NB4 (cell line): ENCODE results near the gene LILRA6.

ENCODE experiments used
- CTCF ChIP-seq: IDR thresholded peaks from one replicate; pipeline ENCODE4 v1.5.1; 2012; ENCODE audit warnings: low read depth, low read length
- POLR2A ChIP-seq: IDR thresholded peaks from 2 replicates; pipeline ENCODE4 v1.6.1; 2011; ENCODE audit warnings: mild to moderate bottlenecking; ENCODE audit not compliant: insufficient read length; ENCODE audit errors: extremely low read depth

DNA sequence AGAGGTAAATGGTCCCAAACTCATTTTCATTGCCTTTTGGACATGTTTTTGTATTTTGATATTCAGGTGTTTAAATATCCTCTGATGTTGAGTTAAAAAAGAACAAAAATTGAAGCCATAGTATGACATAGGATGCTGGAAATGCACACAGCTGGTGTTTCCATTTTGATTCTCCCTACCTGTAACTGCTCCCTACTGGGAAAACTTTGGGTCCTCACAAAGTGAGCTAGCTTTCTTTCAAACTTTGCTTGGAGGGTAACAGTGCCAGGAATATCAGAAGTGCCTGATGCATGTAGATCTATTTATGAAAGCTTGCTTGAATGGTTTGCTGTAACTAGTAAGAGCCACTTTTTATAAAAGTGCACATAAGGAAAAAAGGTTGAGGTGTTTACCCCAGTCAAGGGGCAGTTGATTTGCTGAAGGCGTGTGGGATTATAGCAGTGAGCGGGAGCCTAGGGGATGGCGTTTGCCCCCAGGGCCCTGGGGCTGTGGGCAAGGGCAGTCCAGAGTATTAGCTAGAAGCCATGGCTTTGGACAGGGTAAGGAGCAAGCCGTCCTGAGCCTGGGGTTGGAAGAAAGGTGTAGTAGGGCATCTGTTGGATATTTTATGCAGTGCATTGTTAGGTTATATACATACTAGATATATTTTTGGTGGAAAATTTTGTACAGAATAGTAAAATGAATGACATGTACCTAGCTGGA lies 37.7 kb downstream of the LILRA6 start:
- TF ChIP-seq CTCF: no peak
- TF ChIP-seq POLR2A: no peak
